HEK293 (cell line): ENCODE data around the gene HPD.
A peak's percentile ranks its signal among the peaks of the same experiment; 100 is the strongest.

ENCODE experiments used
- FEZF1 ChIP-seq: fragments of 450-650 bp; formaldehyde crosslinking; IDR thresholded peaks from 2 replicates; pipeline ENCODE4 v1.5.1; 2016; ENCODE audit warnings: missing biosample characterization, missing genetic modification characterization
- HOXA7 ChIP-seq: sonication (generic); formaldehyde crosslinking; IDR thresholded peaks from 2 replicates; pipeline ENCODE4 v1.8.1; 2022; ENCODE audit warnings: missing genetic modification reagents, borderline replicate concordance
- KLF1 ChIP-seq: fragments of 450-650 bp; formaldehyde crosslinking; IDR thresholded peaks from 2 replicates; pipeline ENCODE4 v1.5.1; 2016; ENCODE audit warnings: missing biosample characterization, missing genetic modification characterization
- MZF1 ChIP-seq: fragments of 450-650 bp; formaldehyde crosslinking; IDR thresholded peaks from 2 replicates; pipeline ENCODE4 v1.5.1; 2017; ENCODE audit warnings: missing biosample characterization, missing genetic modification characterization, borderline replicate concordance
- PRDM1 ChIP-seq: fragments of 450-650 bp; formaldehyde crosslinking; IDR thresholded peaks from 2 replicates; pipeline ENCODE4; 2016; ENCODE audit warnings: missing biosample characterization, missing genetic modification characterization
- RBAK ChIP-seq: fragments of 450-650 bp; formaldehyde crosslinking; IDR thresholded peaks from 2 replicates; pipeline ENCODE4 v1.5.1; 2016; ENCODE audit warnings: missing biosample characterization, missing genetic modification characterization
- ZNF133 ChIP-seq: fragments of 450-650 bp; formaldehyde crosslinking; IDR thresholded peaks from 2 replicates; pipeline ENCODE4 v1.5.1; 2016; ENCODE audit warnings: missing biosample characterization, missing genetic modification characterization
- ZNF174 ChIP-seq: fragments of 450-650 bp; formaldehyde crosslinking; IDR thresholded peaks from 2 replicates; pipeline ENCODE4 v1.5.0; 2017; ENCODE audit warnings: missing biosample characterization, mild to moderate bottlenecking, missing genetic modification characterization
- ZNF19 ChIP-seq: fragments of 450-650 bp; formaldehyde crosslinking; IDR thresholded peaks from 2 replicates; pipeline ENCODE4; 2016; ENCODE audit warnings: missing biosample characterization, missing genetic modification characterization, low read depth
- ZNF202 ChIP-seq: fragments of 450-650 bp; formaldehyde crosslinking; IDR thresholded peaks from 2 replicates; pipeline ENCODE4 v1.5.1; 2016; ENCODE audit warnings: missing biosample characterization, missing genetic modification characterization, borderline replicate concordance
- ZNF211 ChIP-seq: fragments of 450-650 bp; formaldehyde crosslinking; IDR thresholded peaks from 2 replicates; pipeline ENCODE4 v1.5.1; 2016; ENCODE audit warnings: low read depth, missing biosample characterization, missing genetic modification characterization
- ZNF223 ChIP-seq: fragments of 450-650 bp; formaldehyde crosslinking; IDR thresholded peaks from 2 replicates; pipeline ENCODE4 v1.5.1; 2016; ENCODE audit warnings: missing biosample characterization, missing genetic modification characterization
- ZNF248 ChIP-seq: fragments of 450-650 bp; formaldehyde crosslinking; IDR thresholded peaks from 2 replicates; pipeline ENCODE4 v1.5.1; 2017; ENCODE audit warnings: missing biosample characterization, missing genetic modification characterization
- ZNF621 ChIP-seq: fragments of 450-650 bp; formaldehyde crosslinking; IDR thresholded peaks from 2 replicates; pipeline ENCODE4 v1.5.1; 2017; ENCODE audit warnings: missing biosample characterization, missing genetic modification characterization
- ZNF629 ChIP-seq: fragments of 450-650 bp; formaldehyde crosslinking; IDR thresholded peaks from 2 replicates; pipeline ENCODE4 v1.5.1; 2017; ENCODE audit warnings: missing biosample characterization, missing genetic modification characterization
- ZNF664 ChIP-seq: fragments of 450-650 bp; formaldehyde crosslinking; IDR thresholded peaks from 2 replicates; pipeline ENCODE4 v1.5.1; 2016; ENCODE audit warnings: missing biosample characterization, missing genetic modification characterization
- ZNF76 ChIP-seq: fragments of 450-650 bp; formaldehyde crosslinking; IDR thresholded peaks from 2 replicates; pipeline ENCODE4; 2016; ENCODE audit warnings: low read depth, missing biosample characterization, missing genetic modification characterization, borderline replicate concordance
- ZNF777 ChIP-seq: fragments of 450-650 bp; formaldehyde crosslinking; IDR thresholded peaks from 2 replicates; pipeline ENCODE4 v1.5.1; 2017; ENCODE audit warnings: missing biosample characterization, missing genetic modification characterization, borderline replicate concordance
- ZNF785 ChIP-seq: fragments of 450-650 bp; formaldehyde crosslinking; IDR thresholded peaks from 2 replicates; pipeline ENCODE4 v1.5.1; 2016; ENCODE audit warnings: missing biosample characterization, missing genetic modification characterization
- TF ChIP-seq, protein P1 (sequence below): fragments of 450-650 bp; formaldehyde crosslinking; IDR thresholded peaks from 2 replicates; pipeline ENCODE4 v1.5.1; 2016; ENCODE audit warnings: missing biosample characterization, missing genetic modification characterization
- TF ChIP-seq, protein P2 (sequence below): fragments of 450-650 bp; IDR thresholded peaks from 2 replicates; pipeline ENCODE4 v1.5.1; 2018; ENCODE audit warnings: missing biosample characterization, missing genetic modification characterization
- TF ChIP-seq, protein P3 (sequence below): fragments of 450-650 bp; formaldehyde crosslinking; IDR thresholded peaks from 2 replicates; pipeline ENCODE4 v1.5.1; 2017; ENCODE audit warnings: missing biosample characterization, missing genetic modification characterization
- TF ChIP-seq, protein P4 (sequence below): fragments of 450-650 bp; formaldehyde crosslinking; IDR thresholded peaks from 2 replicates; pipeline ENCODE4 v1.5.1; 2016; ENCODE audit warnings: missing biosample characterization, missing genetic modification characterization
- TF ChIP-seq, protein P5 (sequence below): fragments of 450-650 bp; formaldehyde crosslinking; IDR thresholded peaks from 2 replicates; pipeline ENCODE4 v1.5.1; 2017; ENCODE audit warnings: missing biosample characterization, missing genetic modification characterization
- TF ChIP-seq, protein P6 (sequence below): fragments of 450-650 bp; formaldehyde crosslinking; IDR thresholded peaks from 2 replicates; pipeline ENCODE4 v1.5.1; 2016; ENCODE audit warnings: missing biosample characterization, missing genetic modification characterization, low read depth
- TF ChIP-seq, protein P7 (sequence below): fragments of 450-650 bp; formaldehyde crosslinking; IDR thresholded peaks from 2 replicates; pipeline ENCODE4 v1.5.1; 2016; ENCODE audit warnings: missing biosample characterization, missing genetic modification characterization

The HPD gene

DNA sequence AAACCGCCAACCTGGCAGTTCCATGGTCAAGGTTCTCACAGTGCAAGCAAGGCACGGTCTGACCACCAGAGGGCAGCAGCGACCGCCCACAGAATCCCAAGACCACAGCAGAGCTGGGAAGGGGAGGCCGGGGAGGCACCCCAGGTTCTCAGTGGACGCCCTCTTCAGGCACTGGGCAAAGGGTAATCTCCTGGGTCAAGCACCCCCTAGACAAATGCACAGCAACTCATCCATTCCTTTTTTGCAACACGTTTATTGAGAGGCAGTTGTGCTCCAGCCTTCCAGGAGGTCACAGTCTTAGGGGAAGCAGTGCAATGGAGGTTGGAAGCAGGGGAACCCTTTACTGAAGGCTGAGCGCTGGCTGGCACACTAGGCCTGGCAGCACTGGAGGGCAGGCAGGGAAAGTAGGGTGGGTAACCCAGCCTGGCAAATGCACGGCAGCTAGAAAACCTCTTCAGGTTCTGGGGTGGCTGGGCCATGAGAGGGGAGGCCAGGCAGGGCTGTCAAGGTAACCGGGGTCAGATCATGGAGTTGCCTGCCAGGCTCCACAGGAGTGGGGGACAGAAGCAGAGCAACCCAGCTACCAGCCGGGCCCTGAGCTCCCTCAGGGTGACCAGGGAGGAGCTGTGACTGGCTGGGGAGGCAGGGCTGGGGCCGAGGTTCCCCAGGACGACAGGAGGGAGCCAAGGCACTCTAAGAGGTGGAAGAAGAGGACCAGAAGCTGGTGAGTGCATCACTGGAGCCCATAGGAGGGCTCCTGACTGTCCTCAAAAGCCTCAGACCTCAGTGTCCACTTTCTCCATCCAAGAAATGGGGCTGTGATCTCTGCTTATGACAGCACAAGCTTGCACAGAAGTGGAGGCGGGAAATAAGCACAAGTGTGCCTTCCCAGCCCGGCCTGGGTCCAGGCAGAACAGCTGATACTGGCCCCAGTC lies 63.4 kb downstream of the HPD start (continued):
- TF ChIP-seq, protein P1, sequence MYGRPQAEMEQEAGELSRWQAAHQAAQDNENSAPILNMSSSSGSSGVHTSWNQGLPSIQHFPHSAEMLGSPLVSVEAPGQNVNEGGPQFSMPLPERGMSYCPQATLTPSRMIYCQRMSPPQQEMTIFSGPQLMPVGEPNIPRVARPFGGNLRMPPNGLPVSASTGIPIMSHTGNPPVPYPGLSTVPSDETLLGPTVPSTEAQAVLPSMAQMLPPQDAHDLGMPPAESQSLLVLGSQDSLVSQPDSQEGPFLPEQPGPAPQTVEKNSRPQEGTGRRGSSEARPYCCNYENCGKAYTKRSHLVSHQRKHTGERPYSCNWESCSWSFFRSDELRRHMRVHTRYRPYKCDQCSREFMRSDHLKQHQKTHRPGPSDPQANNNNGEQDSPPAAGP: no peak
- TF ChIP-seq, protein P2, sequence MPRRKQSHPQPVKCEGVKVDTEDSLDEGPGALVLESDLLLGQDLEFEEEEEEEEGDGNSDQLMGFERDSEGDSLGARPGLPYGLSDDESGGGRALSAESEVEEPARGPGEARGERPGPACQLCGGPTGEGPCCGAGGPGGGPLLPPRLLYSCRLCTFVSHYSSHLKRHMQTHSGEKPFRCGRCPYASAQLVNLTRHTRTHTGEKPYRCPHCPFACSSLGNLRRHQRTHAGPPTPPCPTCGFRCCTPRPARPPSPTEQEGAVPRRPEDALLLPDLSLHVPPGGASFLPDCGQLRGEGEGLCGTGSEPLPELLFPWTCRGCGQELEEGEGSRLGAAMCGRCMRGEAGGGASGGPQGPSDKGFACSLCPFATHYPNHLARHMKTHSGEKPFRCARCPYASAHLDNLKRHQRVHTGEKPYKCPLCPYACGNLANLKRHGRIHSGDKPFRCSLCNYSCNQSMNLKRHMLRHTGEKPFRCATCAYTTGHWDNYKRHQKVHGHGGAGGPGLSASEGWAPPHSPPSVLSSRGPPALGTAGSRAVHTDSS: no peak
- no peak for TF ChIP-seq ZNF223 (tag by site-specific recombination)
- no peak for TF ChIP-seq FEZF1 (tag by site-specific recombination)
- no peak for TF ChIP-seq ZNF133
- TF ChIP-seq ZNF621: no peak
- TF ChIP-seq ZNF19: no peak
- no peak for TF ChIP-seq ZNF629 (tag by site-specific recombination)
- TF ChIP-seq KLF1 (tag by site-specific recombination): no peak
- TF ChIP-seq ZNF777 (tag by site-specific recombination): no peak
- TF ChIP-seq ZNF248 (tag by site-specific recombination): no peak
- no peak for TF ChIP-seq ZNF664 (tag by site-specific recombination)
- TF ChIP-seq ZNF785: no peak
- no peak for TF ChIP-seq ZNF202 (tag by site-specific recombination)
- no peak for TF ChIP-seq RBAK (tag by site-specific recombination)
- TF ChIP-seq ZNF76 (tag by site-specific recombination): 0 out of 2 replicates have a peak, but pooled peaks have one; percentile 19
- TF ChIP-seq MZF1 (tag by site-specific recombination): no peak
- TF ChIP-seq, protein P3, sequence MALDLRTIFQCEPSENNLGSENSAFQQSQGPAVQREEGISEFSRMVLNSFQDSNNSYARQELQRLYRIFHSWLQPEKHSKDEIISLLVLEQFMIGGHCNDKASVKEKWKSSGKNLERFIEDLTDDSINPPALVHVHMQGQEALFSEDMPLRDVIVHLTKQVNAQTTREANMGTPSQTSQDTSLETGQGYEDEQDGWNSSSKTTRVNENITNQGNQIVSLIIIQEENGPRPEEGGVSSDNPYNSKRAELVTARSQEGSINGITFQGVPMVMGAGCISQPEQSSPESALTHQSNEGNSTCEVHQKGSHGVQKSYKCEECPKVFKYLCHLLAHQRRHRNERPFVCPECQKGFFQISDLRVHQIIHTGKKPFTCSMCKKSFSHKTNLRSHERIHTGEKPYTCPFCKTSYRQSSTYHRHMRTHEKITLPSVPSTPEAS: no peak
- TF ChIP-seq PRDM1 (tag by site-specific recombination): no peak
- TF ChIP-seq, protein P4, sequence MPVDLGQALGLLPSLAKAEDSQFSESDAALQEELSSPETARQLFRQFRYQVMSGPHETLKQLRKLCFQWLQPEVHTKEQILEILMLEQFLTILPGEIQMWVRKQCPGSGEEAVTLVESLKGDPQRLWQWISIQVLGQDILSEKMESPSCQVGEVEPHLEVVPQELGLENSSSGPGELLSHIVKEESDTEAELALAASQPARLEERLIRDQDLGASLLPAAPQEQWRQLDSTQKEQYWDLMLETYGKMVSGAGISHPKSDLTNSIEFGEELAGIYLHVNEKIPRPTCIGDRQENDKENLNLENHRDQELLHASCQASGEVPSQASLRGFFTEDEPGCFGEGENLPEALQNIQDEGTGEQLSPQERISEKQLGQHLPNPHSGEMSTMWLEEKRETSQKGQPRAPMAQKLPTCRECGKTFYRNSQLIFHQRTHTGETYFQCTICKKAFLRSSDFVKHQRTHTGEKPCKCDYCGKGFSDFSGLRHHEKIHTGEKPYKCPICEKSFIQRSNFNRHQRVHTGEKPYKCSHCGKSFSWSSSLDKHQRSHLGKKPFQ: no peak
- no peak for TF ChIP-seq HOXA7 (CRISPR knock-in tag)
- TF ChIP-seq, protein P5, sequence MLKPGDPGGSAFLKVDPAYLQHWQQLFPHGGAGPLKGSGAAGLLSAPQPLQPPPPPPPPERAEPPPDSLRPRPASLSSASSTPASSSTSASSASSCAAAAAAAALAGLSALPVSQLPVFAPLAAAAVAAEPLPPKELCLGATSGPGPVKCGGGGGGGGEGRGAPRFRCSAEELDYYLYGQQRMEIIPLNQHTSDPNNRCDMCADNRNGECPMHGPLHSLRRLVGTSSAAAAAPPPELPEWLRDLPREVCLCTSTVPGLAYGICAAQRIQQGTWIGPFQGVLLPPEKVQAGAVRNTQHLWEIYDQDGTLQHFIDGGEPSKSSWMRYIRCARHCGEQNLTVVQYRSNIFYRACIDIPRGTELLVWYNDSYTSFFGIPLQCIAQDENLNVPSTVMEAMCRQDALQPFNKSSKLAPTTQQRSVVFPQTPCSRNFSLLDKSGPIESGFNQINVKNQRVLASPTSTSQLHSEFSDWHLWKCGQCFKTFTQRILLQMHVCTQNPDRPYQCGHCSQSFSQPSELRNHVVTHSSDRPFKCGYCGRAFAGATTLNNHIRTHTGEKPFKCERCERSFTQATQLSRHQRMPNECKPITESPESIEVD (tag by site-specific recombination): no peak
- TF ChIP-seq ZNF211: no peak
- TF ChIP-seq, protein P6, sequence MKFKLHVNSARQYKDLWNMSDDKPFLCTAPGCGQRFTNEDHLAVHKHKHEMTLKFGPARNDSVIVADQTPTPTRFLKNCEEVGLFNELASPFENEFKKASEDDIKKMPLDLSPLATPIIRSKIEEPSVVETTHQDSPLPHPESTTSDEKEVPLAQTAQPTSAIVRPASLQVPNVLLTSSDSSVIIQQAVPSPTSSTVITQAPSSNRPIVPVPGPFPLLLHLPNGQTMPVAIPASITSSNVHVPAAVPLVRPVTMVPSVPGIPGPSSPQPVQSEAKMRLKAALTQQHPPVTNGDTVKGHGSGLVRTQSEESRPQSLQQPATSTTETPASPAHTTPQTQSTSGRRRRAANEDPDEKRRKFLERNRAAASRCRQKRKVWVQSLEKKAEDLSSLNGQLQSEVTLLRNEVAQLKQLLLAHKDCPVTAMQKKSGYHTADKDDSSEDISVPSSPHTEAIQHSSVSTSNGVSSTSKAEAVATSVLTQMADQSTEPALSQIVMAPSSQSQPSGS (tag by site-specific recombination): no peak
- TF ChIP-seq, protein P7, sequence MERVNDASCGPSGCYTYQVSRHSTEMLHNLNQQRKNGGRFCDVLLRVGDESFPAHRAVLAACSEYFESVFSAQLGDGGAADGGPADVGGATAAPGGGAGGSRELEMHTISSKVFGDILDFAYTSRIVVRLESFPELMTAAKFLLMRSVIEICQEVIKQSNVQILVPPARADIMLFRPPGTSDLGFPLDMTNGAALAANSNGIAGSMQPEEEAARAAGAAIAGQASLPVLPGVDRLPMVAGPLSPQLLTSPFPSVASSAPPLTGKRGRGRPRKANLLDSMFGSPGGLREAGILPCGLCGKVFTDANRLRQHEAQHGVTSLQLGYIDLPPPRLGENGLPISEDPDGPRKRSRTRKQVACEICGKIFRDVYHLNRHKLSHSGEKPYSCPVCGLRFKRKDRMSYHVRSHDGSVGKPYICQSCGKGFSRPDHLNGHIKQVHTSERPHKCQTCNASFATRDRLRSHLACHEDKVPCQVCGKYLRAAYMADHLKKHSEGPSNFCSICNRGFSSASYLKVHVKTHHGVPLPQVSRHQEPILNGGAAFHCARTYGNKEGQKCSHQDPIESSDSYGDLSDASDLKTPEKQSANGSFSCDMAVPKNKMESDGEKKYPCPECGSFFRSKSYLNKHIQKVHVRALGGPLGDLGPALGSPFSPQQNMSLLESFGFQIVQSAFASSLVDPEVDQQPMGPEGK (tag by site-specific recombination): no peak
- no peak for TF ChIP-seq ZNF174 (tag by site-specific recombination)
